ENCODE results near the gene CMTM2.
"Not testable (repeated sequence)": the region's sequence is repeated elsewhere in the genome, so short reads cannot be mapped to it uniquely, and the experiment has no call there.

CMTM2 gene

DNA sequence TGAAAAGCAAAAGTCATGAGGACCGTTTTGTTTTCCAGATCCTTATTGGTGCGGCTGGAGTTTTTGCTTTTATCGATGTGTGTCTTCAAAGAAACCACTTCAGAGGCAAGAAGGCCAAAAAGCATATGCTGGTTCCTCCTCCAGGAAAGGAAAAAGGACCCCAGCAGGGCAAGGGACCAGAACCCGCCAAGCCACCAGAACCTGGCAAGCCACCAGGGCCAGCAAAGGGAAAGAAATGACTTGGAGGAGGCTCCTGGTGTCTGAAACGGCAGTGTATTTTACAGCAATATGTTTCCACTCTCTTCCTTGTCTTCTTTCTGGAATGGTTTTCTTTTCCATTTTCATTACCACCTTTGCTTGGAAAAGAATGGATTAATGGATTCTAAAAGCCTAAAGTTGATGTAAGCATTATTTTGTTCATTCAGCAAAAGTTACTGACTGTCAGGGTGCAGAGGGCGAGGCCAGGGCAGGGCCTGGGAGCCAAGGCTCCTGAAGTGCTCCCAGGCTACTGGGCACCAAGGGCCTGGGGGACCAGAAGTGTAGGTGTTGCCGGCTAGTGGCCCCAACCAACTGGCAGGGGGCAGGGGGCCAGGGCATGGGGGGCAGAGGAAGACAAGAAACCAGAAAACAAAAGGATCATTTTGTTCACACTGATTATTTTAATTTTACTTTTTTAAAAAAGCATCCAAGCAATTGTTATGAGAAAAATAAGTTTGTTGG lies 8.8 kb downstream of the CMTM2 start:
- DNase-seq = no peak

DNA sequence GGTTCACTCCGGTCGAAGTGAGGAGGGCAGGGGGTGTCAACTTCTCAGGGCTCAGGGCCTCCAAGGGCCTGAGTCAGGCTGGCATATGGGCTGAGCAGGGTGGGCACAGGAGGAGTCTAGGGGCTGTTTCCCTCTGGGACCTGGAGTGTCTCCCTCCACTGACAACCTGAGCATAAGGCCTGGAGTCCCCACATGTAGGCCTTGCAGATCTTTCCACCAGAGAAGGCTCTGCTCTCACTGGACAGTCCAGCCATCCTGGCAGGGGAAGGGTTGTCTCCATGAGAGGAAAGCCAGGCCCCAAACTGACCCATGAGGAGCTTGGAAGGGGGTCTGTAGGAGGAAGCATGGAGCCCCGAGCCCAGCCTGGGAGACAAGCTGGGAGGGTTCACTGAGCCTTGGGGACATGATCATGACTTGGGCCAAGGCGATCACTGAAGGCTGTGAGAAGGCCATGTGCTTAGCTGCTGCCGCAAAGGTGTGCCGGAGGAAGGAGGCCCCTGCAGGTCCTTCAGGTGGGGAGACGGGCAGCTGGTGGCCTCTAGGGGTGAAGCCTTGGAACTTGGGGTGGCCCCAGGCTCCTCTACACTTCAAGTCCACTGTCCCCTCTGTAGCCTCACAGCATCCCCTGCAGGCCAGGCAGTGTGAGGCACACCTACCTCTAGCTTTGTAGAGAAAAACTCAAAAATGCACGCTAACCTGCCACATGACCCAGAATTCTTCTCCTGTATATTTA lies 9.9 kb downstream of the CMTM2 start:
- peak; percentile 82 to 90 for DNase-seq

DNA sequence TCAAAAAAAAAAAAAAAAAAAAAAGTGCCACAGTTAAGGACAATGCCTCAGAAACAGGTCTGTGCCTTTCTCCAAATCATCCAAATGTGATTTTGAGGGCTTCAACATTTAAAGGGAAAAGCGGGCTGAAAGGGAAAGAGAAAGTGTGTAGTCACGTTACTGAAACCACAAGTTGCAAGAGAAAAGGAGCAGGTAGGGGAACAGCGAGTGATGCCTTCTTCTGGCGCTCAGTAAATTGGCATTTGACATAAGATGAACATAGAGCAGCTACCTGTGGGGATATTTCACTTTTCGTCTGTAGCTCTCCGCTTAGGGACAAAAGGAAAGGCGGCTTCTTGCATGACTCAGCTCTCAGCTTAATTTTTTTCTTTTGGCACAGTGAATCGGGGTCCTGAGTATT lies 11.1 kb downstream of the CMTM2 start:
- DNase-seq = peak; percentile 22 to 34

DNA sequence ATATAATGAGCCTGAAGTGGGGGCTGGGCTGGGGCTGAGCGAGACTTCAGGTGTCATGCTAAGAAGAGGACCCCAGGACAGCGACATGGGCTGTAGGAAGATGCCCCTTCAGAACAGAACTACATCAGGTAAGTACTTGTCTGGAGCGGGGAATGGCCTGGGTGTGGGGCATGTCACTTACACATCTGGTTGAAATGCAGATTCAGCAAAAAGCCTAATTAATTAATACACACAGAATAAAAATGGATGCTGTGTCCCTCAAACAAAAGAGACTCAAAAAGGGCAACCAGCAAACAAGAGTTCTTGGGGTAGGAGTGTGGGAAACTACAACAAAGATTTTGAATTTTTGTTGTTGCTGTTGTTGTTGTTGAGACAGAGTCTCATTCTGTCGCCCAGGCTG lies 11.8 kb downstream of the CMTM2 start:
- no peak for DNase-seq

DNA sequence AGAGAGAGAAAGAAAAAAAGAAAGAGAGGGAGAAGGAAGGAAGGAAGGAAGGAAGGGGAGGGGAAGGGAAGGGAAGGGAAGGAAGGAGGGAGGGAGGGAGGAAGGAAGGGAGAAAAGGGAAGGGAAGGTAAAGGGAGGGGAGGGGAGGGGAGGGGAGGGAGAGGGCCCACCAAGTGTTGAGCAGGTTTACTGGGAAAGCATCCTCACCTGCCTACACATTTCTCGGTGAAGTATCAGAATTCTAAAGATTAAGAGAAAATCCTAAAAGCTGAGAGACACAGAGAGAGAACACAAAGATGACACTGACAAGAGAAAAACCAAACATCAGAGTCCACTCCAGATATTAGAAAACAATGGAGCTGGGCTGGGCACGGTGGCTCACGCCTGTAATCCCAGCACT lies 13.0 kb downstream of the CMTM2 start:
- no peak for DNase-seq

DNA sequence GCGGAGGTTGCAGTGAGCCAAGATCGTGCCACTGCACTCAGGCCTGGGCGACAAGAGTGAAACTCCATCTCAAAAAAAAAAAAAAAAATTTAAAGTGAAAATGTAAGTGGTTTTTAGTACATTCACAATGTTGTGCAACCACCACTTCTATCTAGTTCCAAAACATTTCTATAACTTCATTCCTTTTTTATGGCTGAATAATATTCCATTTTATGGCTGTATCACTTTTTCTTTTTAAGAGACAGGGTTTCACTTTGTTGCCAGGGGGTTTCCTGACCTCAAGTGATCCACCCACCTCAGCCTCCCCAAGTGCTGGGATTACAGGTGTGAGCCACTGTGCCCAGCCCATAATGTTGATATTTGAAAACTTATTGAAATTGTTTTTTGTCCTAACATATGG lies 13.6 kb downstream of the CMTM2 start:
- DNase-seq = no peak

DNA sequence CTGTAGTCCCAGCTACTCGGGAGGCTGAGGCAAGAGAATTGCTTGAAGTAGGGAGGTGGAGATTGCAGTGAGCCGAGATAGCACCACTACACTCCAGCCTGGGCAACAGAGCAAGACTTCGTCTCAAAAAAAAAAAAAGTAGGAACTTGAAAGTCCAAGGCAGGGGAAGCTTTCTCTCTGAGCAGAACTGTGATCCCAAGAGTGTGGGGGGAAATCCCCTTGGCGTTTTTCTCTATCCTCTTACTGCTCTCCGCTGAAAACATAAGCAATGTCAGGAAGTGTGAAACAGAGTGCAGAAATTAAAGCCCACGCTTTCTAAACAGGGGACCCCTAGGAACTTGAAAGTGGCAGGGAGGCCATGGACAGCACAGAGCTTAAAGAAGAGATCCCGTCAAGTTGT lies 15.5 kb downstream of the CMTM2 start:
- DNase-seq = no peak

DNA sequence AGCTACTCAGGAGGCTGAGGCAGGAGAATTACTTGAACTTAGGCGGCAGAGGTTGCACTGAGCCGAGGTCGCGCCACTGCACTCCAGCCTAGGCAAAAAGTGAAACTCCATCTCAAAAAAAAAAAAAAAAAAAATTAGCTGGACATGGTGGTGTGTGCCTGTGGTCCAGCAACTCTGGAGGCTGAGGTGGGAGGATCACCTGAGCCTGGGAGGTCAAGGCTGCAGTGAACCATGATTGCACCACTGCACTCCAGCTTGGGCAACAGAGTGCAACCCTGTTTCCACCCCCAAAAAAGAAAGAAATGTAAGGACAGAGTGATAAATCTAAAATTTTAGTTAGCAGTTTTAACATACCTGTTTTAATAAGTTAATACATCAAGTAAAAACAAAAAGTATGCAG lies 17.3 kb downstream of the CMTM2 start:
- DNase-seq = not testable (repeated sequence)

DNA sequence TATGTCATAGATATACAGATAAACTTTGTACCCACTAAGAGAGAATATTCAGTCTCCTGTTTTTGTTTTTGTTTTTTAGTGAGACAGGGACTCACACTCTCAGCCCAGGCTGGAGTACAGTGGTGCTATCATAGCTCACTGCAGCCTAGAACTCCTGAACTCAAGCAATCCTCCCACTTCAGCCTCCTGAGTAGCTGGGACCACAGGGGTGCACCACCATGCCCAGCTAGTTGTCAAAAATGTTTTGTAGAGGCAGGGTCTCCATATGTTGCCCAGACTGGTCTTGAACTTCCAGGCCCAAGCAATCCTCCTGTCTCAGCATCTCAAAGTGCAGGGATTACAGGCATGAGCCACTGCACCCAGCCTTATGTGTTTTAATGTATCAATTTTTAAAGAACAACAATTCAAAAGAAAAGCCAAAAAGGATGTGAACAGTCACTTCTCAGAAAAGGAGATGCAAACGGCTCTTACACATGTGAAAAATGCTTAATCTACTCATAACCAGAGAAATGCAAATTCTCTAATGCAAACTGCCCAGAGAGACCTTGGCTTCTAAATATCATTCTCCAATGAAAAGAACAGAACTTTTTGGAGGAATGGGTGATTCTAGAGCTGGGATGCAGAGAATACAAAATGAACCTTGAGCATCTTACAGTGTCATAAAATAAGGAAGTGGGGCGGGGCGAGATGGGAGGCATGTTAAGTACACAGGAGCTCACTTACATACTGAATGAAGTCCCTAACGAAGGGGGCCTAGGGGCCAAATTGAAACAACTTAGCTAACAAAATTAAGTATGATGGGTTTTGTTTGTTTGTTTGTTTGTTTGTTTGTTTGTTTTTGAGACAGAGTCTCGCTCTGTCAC lies 18.0 kb downstream of the CMTM2 start:
- DNase-seq = no peak

DNA sequence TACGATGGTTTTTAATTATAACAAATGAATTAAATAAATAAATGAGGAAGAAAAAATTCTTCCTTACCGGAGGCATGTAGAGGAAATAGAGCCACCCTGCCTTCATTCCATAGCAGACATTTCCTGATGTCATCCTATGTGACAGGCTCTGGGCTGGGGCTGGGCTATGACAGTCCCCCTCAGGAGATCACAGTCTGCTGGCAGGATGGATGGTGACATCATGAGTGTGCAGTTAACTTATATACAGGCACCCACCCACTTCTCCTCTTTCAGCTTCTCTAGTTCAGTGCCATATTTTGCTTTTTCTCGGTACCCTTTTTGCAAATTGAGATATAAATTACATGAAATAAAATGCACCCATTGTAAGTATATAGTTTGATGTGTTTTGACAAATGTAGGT lies 18.8 kb downstream of the CMTM2 start:
- DNase-seq = no peak

DNA sequence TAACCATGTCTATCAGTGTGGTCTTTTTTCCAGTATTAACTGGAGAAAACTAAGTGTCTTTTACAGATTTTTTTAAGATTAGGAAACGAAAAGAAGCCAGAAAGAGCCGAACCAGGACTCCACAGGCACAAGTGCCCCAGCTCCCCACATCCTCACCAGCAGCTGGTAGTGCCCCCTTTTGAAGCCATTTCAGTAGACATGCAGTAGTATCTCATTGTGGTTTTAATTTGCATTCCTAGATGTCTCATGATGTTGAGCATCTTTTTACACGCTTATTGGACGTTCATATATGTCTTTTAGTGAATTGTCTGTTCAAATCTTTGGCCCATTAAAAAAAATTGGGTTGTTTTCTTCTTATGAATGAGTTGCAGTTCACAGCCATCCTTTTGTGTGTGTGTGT lies 20.5 kb downstream of the CMTM2 start:
- no peak for DNase-seq

DNA sequence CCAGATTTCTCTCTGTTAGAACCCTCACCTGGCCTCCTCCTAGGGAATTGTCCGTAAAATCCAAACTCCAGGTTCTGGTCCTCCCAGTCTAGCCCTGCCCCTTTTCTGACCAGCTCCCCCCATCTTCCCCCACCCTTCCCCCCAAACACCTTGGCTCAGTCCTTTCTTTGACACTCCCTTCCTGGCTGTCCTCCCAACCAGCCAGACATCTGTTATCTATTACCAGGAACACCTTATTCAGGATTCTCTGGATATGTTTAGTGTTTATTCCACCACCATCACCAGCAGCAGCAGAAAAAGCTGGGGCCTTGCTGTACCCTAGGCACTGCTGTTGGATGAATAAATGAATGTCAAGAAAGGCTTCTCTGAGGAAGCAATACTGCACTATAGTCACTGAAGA lies 21.2 kb downstream of the CMTM2 start:
- no peak for DNase-seq

DNA sequence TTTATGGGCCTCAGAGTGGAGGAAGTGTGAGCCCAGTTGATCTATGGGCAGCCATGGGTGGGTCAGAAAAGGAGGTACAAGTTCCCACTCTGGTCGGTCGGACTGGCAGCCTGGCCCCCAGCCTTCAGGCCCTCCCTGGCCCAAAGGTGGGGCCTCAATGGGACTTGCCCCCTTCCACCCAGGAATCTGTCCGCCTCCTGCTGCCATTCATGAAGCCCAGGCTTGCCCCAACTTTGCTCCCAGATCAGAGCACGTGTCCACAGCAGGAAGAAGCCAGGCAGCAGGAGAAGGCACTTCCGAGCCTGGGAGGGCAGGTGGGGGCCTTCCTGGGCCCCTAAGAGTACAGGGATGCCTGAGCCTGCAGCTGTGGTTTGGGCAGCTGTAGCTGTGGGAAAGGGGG lies 22.2 kb downstream of the CMTM2 start:
- no peak for DNase-seq

DNA sequence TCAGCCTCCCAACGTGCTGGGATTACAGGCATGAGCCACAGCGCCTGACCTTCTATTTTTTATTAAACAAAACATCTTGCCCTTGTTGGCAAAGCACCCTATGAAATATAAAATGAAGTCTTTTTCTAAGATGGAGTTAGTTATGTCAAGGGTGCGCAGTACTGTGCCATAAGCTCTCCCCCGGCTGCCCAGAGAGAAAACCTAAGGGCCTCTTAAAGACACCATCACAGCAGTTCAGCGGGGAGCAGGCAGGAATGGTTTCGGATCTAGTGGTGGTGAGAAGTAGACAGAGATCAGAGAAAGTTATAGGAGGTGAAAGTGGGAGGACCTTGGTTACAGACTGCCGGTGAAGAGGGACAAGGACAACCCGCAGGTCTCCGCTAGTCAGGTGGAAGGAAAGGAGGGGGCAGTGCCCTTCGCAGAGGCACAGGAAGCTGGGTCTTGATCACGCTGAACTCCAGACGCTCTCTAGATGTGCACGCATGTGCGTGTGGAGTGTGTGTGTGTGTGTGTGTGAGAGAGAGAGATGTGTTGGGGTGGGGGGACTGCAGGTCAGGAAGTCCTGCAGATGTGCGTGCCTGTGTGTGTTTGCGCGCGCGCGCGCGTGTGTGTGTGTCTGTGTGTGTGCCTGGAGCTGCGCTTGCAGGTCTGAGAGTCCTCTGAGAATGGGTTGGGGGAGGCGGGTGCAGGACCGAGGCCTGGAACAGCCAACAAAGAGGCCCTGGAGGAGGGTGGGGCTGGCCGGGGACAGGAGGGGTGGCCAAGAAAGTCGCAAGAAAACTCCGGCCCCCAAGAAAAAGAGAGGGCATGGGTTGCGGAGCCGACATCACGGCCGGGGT lies 24.5 kb downstream of the CMTM2 start:
- peak; percentile 32 to 52 for DNase-seq

DNA sequence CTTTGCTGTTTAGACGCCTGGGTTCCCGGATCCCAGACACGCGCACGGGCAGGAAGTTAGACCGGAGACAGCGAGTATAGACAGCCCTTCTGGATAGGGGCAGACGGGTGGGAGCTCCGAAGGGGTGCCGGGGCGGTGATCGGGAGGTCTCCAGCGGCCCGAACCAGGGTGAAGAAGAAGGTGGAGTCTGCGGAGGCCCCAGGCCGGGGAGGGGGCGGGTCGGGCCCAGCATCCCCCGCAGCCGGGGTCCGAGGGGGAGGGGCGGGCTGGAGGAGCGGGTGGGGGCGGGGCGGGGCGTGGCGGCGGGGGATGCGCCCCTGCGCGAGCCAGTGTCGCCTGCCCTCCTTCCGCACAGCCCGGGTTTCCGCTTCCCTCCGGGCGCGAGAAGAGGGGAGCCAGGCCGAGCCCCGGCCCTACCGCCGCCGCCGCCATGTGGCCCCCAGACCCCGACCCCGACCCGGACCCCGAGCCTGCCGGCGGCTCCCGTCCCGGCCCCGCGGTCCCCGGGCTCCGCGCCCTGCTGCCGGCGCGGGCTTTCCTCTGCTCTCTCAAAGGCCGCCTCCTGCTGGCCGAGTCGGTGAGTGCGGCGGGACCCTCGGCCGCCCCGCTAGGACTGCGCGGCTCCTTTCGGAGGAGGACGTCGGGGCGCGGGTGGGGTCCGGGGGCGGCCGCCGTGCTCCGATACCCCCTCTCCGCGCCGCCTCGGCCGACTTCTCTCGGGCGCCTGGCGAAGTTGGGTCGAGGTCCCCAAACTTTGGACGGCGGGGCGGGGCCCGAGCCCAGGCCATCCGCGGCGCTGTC lies 25.3 kb downstream of the CMTM2 start, which contains the start of gene CMTM3:
Gene CMTM3 (plus strand): TSS at position 329 of the 801 bp plus-strand sequence. CDS start 102 bp downstream, at position 431.
- DNase-seq = peak; percentile 28 to 51

DNA sequence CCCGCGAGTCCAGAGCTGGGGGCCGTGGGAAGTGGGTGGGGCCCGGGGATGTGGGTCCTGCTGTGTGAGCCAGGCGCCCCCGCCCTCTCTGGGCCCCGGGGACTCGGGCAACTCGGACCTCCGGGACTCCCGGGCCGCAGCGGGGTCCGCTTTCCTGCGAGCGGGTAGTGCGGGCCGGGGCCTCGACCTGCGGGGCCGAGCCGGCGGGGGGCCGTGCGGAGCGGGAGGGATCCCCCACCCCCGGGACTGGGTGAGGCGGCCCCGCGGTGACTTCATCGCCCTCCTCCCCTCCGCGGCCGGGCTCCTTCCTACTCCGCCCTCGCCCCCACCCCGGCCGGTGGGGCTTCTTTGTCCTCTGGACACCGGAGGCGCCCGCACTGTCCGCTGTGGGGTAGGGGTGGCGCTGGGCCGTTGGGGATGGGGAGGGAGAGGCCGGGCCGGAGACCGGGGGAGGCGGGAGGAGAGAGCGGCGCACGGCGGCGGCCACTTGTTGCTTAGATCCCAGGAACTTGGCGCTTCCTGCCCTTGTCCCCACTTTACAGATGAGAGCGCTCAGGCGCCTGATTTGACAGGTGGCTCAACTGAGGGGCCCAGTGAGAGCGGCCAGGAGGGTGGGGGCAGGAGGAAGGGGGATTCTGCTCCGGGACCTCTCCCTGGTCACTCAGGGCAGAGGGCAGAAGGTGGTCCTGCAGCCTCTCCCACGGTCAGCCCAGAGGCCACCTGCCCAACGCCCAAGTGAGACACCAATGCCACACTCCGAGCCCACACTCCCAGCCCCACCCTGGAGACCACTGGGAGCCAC lies 26.1 kb downstream of the CMTM2 start:
- DNase-seq = no peak

DNA sequence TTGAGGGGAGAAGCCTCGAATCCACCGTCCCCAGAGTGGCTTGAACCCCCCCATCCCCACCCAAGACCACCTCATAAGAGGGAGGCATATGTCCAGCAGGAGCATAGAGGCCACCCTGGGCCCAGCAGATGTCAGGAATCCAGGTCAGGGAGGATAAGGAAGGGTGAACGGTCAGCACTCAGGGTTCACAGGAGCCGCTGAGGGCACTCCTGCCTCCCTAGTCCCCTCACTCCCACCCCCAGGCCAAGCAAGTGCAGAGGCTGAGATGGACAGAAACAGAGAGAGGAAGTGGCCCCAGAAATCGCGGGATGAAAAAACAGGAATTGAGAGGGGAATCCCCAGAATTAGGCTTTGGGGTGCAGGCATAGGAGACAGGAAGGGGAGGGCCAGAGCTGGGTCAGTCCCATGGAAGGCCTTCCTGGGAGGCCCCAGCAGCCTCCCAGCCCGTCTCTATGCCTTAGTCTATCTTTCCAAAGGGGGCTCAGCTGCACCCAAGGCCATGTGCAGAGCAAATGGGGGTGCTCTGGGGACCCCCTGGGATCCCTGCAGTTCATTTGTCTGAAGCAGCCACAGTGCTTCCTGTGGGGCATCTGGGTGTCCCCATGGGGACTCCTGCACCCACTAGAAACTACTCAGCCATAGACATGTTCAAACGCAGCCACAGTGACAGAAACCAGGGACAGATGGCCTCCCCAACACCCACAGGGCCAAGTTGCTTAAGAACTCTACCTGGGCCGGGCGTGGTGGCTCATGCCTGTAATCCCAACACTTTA lies 26.9 kb downstream of the CMTM2 start:
- DNase-seq = peak; percentile 20 to 57

DNA sequence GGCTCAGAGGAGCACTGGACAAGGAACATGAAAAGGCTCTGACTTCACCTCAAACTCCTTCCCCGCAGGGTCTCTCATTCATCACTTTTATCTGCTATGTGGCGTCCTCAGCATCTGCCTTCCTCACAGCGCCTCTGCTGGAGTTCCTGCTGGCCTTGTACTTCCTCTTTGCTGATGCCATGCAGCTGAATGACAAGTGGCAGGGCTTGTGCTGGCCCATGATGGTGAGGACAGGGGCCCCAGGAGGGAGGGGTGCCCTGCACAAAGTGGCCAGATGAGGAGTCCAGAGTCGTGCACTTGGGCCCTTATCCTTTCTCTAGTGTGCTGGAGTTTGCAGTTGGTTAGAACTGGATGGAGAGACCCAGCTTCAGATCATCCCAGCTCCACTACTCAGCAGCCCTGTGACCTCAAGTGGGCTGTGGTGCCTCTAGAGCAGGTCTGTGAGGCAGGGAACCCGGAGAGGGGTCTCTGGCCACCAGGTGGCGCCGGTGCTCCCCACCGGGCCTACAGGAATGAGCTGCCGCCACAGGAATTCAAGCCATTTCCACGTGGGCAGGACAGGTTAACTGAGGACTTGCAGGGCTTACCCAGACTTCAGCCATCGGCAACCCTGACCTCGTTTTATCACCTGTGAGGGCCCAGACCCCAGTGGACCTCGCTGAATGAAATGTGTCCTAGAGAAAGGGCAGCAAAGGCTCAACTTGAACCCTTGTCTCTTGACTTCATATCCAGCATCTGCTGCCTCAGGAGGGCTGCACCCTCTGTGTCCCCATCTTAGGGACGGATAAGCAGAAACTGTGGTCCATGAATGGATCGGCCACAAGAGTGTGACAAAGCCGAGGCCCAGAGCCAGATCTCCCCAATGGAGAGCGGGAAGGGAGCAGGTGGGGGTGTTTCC lies 29.2 kb downstream of the CMTM2 start:
- peak; percentile 61 to 67 for DNase-seq

DNA sequence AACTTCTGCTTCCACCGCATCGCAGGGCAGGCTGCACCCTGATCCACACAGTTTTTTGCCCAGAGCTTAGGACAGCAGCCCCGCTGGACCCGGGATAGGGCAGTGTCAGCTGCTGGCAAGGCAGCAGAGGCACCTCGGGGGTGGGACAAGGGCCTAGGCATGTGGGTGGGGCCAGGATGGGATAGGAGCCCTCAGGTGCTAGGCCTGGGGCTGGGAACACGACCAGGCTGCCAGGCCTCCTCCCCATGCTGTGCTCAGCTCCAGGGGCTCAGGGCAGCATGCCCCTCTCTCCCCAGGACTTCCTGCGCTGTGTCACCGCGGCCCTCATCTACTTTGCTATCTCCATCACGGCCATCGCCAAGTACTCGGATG lies 29.9 kb downstream of the CMTM2 start:
- no peak for DNase-seq
